SK-N-MC (cell line): ENCODE data around the gene SDK1.

Experiments
- EZH2 ChIP-seq: fragments of 200-600 bp; sonication (generic); IDR thresholded peaks from one replicate; pipeline ENCODE4 v1.6.1; 2017; ENCODE audit warnings: antibody characterized with exemption
- POLR2AphosphoS5 ChIP-seq: IDR thresholded peaks from 2 replicates; pipeline ENCODE4 v1.6.1; 2012; ENCODE audit warnings: mild to moderate bottlenecking, low read depth, low read length, borderline replicate concordance

DNA sequence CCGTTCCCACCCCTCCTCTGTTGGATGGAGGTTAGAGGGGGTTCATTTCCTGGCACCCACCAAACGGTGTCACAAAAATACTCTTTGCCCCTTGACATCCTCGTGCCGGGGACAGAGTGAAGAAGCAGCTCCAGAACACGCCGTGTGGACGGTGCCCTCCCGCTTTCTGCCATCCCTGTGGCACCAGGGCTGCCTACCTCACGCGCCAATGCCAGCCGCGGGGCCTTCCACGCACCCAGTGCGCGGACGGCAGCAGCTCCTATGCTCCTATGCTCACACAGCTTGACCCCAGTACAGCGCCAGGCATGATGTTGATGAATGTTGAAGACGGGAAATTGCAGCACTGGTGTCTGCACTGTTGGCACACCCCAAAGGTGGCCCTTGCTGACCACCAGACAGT, 873.8 kb downstream of the SDK1 start:
- TF ChIP-seq POLR2AphosphoS5 (no peak), EZH2 (no peak)
